Transverse colon (tissue), 4 donors: ENCODE data around the gene POU2F3.

Experiments
- EP300 ChIP-seq: sonication (generic); formaldehyde crosslinking; IDR thresholded peaks from one replicate; pipeline ENCODE4 v1.6.1; 2017; ENCODE audit warnings: antibody characterized with exemption, low read depth
- POLR2A ChIP-seq: fragments of 450-650 bp; IDR thresholded peaks from one replicate; pipeline ENCODE4 v1.6.1; 2016; ENCODE audit warnings: antibody characterized with exemption, mild to moderate bottlenecking, moderate library complexity
- POLR2AphosphoS5 ChIP-seq, 3 donors: sonication (generic); formaldehyde crosslinking; IDR thresholded peaks; one replicate each; pipeline ENCODE4 v1.6.1; 2016; ENCODE audit warnings: antibody characterized with exemption in 3 of 3
- TF ChIP-seq, protein P1 (sequence below), 5 experiments: fragments of 200-600 bp in 3 of 5; fragments of 450-650 bp in 2 of 5; sonication (generic) in 3 of 5; IDR thresholded peaks; 1 replicate in 2 of 5; 2 replicates in 3 of 5; pipeline ENCODE4 v1.5.1; 2016 to 2017; ENCODE audit warnings: antibody characterized with exemption in 5 of 5, inconsistent platforms in 3 of 5, mild to moderate bottlenecking in 2 of 5, moderate library complexity in 1 of 5

DNA sequence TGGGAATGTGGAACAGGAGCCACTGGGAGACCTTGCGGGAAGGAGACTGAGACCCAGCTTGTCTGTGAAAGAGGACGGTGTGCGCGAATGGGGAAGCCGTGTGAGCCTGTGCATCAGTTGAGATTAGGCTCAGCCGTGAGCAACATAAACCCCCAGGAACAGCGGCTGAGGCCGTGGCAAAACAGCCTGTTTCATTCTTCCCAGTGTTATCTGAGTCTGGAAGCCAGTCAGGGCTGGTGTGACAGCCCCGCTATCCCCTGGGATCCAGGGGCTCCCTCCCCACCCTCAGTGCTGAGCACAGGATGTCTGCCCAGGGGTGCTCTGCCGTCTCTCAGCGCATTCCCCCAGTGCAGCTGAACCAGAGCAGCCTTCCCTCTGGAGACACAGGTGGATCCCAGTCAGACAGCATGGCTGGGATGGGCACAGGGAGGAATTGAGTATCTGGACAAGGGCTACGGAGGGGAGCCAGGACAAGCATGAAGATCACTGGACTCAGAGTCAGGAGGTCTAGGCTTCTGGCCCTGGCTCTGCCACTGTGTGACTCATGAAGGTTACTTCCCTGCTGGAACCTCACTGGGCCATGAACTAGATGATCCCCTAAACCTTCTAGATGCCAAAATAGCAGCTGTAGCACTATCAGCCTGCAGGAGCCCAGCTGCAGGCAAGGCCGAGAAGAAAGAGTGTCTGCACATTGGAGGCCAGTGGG lies 20.6 kb upstream of the POU2F3 start:
- TF ChIP-seq, protein P1, sequence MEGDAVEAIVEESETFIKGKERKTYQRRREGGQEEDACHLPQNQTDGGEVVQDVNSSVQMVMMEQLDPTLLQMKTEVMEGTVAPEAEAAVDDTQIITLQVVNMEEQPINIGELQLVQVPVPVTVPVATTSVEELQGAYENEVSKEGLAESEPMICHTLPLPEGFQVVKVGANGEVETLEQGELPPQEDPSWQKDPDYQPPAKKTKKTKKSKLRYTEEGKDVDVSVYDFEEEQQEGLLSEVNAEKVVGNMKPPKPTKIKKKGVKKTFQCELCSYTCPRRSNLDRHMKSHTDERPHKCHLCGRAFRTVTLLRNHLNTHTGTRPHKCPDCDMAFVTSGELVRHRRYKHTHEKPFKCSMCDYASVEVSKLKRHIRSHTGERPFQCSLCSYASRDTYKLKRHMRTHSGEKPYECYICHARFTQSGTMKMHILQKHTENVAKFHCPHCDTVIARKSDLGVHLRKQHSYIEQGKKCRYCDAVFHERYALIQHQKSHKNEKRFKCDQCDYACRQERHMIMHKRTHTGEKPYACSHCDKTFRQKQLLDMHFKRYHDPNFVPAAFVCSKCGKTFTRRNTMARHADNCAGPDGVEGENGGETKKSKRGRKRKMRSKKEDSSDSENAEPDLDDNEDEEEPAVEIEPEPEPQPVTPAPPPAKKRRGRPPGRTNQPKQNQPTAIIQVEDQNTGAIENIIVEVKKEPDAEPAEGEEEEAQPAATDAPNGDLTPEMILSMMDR (IDR thresholded peaks at IDR 0.05) = no peak
- TF ChIP-seq POLR2AphosphoS5 (IDR thresholded peaks at IDR 0.05) (no peak), POLR2A (no peak), EP300 (no peak)
